ENCODE results near the gene EME1.

GRCh38 chr17:50380369-50381259 is 7.6 kb downstream of the EME1 start:
- TF ChIP-seq CTCF (IDR thresholded peaks at IDR 0.05) (no peak), POLR2A (IDR thresholded peaks at IDR 0.05) (no peak)

Measured in upper lobe of left lung (tissue), 4 donors.